Measurements from ENCODE around the gene PBX1. TPM values are rescaled to one million over a fixed set of nuclear protein-coding genes. Genes with fewer than 3 reads are reported as not detected.

Gene PBX1
- total RNA-seq, 1 donor from 2014 or later = 9.5 TPM

DNA sequence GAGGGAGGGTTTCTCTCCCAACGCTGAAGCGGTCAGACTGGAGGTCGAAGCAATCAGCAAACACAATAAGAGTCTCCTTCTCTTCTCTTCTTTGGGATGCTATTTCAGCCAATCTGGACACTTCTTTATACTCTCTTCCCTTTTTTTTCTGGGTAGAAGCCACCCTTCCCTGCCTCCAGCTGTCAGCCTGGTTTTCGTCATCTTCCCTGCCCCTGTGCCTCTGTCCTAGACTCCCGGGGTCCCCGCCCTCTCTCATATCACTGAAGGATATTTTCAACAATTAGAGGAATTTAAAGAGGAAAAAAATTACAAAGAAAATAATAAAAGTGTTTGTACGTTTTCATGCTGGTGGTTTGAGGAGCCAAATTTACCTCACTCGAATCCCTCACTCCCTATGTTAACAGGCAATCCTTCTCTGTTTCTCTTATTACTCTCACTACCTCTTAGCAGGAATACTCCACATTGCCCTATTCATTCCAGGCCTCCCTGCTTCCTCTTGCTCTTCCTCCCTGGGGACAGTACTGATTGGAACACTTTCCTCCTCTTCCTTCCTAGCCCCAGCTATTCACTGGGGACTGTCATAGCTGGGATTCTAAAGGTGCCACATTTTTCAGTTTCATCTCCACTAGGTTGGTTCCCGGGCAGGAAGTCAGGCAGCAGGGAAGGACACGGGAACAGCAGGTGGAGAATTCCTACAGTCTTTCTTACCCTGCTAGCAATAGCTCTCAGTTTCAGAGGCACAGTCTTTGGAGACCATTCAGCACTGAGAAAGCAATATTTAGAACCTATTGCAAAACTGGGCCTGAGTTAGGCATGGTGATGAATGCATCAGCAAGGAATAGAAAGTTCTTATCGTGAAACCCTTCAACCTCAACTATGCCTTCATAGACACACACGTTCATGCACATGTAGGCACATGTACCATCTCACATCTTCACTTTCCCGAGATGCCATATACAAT is 288.0 kb downstream of the PBX1 start:
- ATAC-seq = no peak
- DNase-seq (ENCODE audit: low spot score) = no peak

DNA sequence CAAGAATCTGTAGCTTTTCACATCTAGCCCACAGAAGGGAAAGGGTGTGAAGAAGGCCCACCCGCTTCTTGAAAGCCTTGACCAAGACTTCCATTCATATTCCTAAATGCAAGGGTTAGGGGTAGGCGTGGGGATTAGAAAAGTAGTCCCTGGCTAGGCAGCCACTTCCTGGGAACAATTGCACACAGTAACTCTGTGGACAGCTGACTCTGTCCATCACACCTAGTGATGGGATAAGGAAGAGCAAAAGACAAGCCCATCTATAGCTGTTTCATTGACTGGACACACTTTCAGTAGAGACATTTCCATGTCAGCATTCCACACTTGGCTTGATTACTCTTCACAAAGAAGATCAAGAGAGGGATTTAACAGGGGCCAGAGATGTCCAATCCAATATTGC is 294.2 kb downstream of the PBX1 start:
- ATAC-seq (no peak), DNase-seq (ENCODE audit: low spot score) (no peak)

DNA sequence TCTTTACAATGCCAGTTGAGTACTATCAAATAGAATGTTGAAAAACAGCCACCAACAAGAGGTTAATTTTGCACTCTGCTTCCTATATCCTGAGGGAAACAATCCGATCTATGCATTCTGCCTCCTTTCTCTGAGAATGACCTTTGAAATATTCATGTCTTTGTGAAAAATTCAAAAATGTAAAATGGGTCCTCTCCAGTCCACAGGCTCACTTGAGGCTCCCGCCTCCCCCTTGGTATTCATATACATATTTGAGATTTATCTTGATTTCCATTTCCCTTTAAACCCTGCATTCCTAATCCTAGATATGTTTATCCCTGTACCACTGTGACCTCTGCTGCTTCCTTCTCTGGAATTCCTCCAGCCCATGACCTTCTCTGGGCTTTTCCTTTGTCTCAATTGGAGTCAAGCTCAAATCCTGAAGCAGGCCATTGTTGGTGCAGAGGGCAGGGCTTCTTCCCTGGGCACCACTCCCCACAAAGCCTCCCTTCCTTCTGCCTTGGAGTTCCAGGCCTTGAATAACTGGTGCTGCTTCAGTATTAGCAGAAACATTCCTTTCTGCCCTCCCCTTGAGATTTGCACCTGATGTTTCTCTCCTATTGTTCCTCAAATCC is 296.8 kb downstream of the PBX1 start:
- ATAC-seq (no peak), DNase-seq (ENCODE audit: low spot score) (no peak)

DNA sequence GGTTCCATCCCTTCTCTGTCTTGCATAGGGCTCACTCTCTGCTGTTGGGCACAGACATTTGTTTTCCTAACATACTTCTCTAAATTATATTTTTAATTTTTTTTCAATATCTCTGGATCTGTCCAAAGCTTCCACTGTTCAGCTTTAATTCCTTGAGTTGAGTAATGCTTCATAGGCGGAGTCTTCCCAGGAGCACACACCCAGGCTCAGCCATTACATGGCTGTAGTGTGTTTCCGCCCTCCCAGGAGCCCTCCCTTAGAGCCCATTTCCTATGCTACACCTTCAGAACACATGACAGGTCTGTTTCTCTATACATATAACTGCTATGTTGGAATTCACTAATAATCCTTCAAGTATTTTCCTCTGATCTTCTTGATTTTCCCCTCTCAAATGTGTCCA is 297.4 kb downstream of the PBX1 start:
- no peak for ATAC-seq
- DNase-seq (ENCODE audit: low spot score) = no peak

DNA sequence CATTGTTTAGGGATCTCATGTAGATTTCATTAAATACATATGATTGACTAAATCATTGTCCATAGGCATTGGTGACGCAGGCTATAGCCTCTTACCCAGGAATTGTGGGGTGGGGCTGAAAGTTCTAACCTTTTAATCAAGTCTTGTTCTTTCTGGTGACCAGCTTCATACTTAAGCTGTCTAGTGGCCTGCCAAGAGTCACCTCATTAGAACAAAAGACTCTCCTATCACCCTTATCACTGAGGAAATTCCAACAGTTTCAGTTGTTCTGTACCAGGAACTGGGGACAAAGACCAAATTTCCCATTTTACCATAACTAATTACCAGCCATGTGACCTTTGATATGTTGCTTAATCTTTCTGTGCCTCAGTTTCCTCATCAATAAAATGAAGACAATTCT is 298.5 kb downstream of the PBX1 start:
- DNase-seq (ENCODE audit: low spot score) = no peak
- ATAC-seq = no peak

DNA sequence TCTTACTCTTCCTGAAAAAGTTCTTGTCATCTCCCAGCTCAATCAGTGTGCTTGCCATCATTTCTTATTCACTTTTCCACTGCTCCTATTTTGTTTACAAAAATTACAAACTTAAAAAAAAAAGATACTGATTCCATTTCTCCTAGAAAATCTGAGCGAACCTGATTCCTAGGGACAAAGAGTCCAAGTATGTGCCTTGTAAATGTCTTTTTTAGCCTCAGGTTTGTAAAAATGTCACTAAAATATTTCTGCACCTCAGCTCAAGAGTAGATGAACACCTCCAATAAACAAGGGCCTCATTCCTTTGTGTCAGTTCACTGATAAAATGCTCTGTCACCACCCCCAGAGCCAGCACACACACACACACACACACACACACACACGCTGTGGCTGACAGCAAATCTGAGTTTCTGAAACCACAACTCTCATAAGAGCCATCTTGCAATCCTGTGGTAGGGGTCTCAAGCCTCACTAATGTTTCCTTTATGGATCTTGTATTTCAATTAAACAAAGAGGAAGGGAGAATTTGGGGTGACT is 299.2 kb downstream of the PBX1 start:
- DNase-seq (ENCODE audit: low spot score) (no peak), ATAC-seq (no peak)

DNA sequence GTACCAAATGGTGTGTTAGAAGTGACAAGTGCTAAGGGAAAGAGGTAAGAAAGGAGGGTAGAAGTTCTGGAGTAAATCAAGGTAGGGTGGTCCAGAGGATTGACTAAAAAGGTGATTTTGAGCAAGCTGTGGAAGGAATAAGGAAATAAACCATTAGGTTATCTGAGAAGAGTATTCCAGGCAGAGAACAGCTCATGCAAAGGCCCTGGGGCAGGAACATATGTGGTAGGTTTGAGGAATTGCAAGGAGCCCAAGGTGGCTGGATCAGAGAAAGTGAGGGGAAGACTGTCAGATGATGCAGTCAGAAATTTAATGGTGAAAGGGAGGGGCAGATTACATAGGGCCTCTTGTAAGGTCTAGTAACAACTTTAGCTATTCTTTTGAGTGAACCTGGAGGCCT is 302.6 kb downstream of the PBX1 start:
- DNase-seq (ENCODE audit: low spot score) (no peak), ATAC-seq (no peak)

DNA sequence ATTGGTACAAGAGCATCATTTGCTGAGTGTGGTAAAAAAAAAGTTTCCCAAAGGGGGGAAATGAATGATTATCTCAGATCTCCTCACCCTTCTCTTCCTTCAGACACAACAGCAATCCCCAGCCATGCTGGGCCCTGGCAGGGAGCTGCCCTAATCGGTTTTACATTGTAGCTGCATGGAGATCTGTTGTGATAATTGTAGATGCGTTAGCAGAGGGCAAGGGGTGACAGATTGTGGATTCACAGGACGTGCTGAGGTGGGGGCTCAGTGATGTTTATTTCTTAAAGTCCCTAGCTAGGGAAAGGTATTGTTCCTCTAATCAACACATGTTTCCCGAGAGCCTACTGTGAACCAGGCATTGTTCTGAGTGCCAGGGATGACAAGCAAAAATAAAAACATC is 304.1 kb downstream of the PBX1 start:
- DNase-seq (ENCODE audit: low spot score) (no peak), ATAC-seq (no peak)

DNA sequence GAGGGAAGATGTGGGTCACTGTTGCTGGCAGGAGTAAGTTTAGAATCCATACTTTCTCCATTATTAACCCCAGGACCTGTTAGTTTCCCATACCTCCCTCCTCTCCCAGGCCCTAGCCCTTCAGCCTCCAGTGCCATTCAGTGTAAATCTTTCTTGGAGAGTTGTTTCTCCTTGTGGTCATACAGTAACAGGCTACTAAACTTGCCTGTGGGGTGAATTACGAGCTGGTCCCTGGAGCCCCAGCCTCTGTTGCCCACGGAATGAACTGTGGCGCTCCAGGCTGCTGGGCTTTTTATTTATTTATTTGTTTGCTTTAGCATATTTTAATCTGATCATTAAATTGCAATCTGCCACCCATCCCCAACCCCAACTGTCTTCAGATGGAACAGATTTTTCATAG is 305.2 kb downstream of the PBX1 start:
- DNase-seq (ENCODE audit: low spot score) = no peak
- ATAC-seq = no peak

DNA sequence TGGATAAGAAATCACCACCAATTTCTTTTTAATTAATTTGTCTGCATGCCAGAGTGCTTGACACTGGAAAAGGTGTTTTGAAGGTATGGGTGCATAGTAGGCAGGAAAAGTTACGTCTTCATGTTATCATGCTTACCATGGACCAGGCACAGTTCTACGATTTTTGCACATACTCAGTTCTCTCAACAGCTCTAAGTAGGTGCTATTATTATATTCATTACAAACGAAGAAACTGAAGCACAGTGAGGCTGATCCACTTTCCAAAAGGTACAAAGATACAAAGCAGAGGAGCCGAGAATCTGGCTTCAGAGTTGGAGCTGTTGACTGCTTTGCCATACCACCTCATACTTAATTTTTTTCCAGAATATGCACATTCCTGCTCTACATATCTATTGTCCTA is 306.4 kb downstream of the PBX1 start:
- DNase-seq (ENCODE audit: low spot score) = no peak
- ATAC-seq = no peak

DNA sequence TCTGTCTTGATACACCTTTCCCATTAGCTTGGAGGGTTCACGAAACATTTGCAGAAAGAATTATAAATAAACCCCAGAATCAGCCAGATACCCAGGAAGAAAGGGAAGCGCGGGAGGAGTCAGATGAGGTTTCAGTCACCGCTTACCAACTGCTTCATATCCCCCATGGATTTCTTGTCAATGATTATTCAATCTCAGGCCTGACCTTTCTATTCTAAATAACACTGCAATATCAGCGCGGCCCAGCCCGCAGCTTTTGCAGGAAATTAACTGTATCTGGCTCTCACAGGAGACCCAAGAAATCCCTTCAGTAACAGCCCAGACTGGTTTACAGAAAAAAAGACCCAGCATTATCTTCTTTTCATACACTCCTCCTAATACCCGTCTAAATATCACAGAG is 308.6 kb downstream of the PBX1 start:
- ATAC-seq = no peak

DNA sequence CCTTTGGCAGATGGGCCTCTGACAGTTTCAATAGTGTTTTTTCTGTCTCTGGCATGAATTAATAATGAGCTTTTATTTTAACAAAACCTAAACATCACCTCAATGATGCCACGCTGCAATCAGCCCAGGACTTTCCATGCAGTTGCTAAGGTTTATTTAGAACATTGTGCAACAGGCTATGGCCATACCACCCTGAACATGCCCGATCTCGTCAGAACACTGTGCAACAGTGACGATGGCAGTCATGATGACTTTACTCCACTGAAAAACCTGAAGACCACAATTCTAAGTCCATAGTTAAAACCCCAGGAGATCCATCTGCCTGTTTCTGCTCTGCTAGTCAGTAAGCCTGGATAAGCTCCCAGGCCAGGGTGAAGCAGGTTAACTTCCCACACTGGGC is 310.0 kb downstream of the PBX1 start:
- ATAC-seq (no peak), DNase-seq (ENCODE audit: low spot score) (no peak)

More for the DNA sequence above, 308.6 kb downstream of the PBX1 start:
- no peak for DNase-seq (ENCODE audit: low spot score)

DNA sequence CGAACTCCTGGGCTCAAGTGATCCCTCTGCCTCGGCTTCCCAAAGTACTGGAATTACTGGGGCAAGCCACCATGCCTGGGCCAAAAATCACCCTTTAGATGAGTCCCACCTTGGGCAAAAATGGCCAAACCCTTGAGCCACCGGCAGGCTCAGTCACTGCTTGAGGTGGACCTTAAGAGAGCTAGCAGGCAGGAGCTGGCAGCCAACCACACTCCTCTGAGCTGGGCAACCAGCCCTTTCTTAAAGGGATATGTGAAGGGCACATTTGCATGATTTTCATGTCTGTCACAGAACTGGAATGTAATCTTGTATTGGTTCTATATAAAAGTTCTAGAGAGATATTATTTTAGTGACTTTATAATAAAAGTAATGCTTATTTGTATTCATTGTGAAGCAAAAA is 316.5 kb downstream of the PBX1 start:
- DNase-seq (ENCODE audit: low spot score) = no peak
- no peak for ATAC-seq

DNA sequence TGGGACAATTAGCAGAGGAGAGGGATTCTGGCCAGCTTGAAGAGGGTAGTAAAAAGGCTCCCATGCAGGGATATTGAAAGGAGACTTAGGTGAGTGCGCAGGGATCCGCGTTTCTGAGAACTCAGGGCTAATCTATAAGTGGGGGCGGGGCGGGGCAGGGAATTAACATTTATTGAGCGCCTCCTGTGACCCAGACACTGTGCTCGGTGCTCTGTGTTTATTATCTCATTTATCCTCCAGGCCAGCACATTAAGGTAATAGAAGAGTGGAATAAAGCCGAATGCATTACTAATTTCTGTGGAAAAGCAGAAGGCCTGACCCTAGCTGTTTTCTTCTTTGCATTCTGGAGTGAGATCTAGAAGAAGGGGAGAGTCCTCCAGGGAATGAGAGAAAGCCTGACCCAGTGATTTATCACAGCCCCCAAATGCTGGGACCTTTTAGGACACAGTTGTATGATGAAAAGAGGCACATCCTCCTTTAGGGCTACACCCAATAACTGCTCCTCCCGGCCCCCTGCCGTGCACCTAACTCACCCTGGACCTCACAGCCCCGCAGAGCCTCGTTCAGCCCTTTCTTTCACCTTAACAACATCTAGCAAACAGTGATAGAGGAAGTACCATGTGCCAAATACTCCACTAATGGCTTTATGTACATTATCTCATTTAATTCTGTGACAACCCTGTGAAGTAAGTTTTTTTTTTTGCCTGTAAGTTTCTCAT is 317.6 kb downstream of the PBX1 start:
- no peak for DNase-seq (ENCODE audit: low spot score)

DNA sequence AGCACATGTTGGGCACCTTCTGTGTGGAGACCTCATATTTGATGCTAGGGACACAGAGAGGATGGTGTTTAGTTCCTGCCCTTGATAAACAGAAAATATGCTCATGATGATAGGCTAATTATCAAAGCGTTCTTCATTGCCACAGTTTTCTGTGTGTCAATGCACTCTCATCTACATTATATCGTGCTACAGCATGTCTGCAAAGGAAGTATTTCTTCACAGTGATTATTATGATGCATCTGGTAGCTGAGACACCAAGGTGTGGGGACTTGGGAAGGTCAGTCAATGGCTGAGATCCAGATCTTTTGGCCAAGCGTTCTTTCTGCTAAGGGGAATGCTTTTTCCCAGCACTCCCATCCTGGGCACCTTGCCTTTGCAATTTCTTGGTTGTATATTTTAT is 321.2 kb downstream of the PBX1 start:
- DNase-seq (ENCODE audit: low spot score) (no peak), ATAC-seq (no peak)

More for the DNA sequence above, 317.6 kb downstream of the PBX1 start:
- no peak for ATAC-seq

DNA sequence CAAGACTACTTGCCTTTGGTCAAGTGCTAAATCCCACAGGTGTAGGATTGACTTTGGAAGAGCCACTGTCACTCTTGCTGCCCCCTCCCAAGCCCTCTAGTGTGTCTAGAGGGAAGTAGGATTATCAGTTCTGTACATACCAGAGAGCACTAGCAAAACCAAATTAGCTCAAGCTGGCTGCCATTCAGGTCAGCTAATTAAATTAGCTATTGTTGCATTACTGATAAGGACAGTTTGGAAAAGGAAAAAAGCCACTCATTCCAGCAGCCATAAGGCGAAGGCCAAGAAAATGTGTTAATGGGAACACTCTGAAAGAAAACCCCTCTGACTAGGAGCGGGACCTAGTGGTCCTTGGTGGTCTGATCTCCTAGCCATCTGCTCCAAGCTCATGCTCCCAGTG is 321.7 kb downstream of the PBX1 start:
- DNase-seq (ENCODE audit: low spot score) (no peak), ATAC-seq (no peak)

DNA sequence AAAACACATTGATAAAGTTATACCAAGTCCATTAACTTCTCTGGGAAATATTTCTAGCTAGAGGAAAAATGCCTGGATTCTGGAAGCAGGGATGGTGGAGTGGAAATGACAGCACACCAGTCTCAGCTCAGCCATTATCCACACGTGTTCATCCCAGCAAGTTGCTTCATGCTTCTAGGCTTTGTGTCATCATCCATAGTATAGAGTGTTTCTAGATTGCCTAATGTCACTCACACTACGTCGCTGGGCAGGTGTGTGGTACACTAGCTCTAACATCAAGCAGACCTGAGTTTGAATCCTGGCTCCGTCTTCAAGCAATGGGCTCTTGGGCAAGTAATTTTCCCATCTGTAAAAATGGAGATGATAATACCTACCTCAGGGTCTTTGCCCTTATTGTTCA is 326.3 kb downstream of the PBX1 start:
- DNase-seq (ENCODE audit: low spot score) (no peak), ATAC-seq (no peak)

DNA sequence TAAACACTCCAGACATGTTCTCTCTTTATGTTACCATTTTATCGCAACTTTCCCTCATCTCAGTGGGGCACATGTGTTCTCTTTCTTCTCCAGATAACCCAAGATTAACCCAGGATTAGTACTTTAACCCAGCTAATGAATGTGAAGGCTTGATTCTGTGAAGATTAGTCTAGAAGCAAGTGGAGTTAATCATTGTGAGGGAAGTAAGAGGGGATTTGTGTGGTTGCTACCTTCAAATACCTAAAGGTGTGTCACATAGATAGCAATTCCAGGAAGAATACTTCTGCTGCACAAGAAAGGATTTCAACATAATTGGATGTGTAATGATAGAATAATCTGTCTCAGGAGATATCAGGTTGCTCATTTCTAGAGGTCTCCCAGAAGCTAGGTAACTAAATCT is 327.1 kb downstream of the PBX1 start:
- no peak for ATAC-seq
- DNase-seq (ENCODE audit: low spot score) = no peak

DNA sequence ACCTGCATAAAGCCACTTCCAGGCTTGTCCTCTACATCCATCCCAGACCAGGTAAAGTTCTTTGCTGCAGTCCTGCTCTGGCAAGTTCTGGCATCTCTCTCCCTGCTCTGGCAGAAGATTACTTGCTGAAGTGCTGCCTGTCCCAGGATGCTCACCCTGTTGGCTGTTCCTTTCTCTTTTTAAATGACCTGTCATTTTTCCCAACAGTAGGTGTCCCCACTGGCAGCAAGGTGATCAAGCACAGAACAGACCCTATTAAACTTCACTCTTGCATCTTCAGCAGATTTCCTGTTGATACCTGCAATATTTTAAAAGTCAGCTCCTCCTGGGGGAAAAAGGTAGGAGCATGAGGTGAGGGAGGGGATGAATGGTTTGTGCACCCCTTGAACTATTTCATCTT is 332.6 kb downstream of the PBX1 start:
- ATAC-seq (no peak), DNase-seq (ENCODE audit: low spot score) (no peak)

DNA sequence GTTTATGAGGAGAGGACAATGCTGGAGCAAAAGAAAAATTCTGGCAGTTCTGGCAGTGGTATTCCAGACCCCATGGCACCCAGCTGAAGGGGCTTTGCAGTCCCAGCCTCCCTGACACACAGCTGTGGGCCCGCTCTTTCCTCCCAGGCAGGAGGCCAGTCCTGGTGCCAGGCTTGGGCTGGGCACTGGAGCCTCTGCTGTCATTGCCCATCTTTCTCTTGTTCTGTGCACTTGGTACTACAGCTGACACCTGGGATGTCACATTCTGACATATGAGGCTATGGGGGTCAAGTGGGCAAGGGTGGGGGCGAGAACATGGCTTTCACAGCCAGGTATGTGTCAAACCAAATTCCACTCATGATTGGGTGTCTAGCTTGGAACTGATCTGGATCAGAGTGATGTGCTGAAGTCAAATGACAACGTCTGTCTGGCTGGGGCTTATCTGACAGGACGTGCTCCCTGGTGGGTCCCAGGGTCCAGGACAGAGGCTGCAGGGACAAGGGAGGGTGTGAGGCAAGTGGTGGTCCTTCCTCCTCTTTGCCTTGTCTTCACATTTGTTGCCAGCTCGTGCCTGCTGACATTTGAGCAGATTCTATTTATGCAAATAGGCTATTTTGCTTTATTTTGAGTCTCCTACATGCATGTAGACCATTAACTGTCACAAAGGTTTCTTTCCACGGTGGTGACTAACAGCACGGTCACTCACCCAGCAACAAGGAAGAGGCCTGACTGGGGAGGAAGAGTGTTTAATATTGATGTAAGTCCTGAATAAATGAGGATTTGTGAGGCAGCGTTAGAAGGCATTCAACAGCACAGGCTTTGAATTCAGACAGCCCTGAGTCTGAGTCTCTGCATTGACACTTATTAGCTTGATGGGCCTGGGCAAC is 336.3 kb downstream of the PBX1 start:
- DNase-seq (ENCODE audit: low spot score) (no peak), ATAC-seq (no peak)

DNA sequence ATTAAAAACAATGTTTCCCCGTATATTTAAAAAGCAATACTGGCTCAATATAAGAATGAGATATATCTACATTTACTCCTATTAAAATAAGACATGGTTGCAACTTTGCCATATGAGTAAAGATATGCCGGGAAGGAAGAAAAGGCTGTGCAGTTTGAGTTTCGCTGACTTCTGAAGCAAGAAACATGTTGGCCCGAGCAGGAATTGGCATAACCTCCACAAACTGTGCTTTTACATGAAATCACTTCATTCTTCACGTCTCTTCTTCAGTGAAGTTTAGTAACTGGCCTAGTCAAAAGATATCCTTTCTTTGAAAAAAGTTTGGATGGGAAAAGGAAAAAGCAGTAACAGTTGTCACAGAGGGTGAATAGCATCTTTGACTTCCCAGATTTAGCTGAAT is 342.0 kb downstream of the PBX1 start:
- DNase-seq (ENCODE audit: low spot score) (no peak), ATAC-seq (no peak)

Data from left lobe of liver (tissue), 2 donors.